ENCODE data around the gene ARHGEF10L.

Gene ARHGEF10L

DNA sequence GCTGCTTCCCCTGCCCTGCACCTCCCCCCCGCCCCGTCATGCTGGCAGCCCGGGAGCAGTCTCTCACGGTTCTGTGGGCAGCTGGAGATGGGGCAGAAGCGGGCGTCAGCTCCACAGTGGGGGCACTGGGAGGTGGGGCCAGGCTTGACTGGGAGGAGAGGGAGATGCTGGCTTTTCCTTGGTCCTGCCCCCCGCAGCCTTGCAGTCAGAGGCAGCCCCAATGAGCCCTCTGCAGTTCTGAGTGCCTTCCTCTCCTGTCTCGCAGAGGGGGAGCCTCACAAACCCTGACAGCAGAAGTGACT, 21.7 kb downstream of the ARHGEF10L start:
- Histone ChIP-seq H3K36me3 (ENCODE audit: control insufficient read depth, insufficient read depth, low read length) (no peaks in the 10 kb centered on the region), H3K4me3 (ENCODE audit: insufficient read depth, low read depth, low read length, poor library complexity, severe bottlenecking) (no peak overlapping the region), H3K27me3 (replicated peaks; ENCODE audit: control insufficient read depth, insufficient read depth, low read length, poor library complexity, severe bottlenecking) (no peaks in the 10 kb centered on the region), H3K4me1 (ENCODE audit: control insufficient read depth, insufficient read depth, low read length, poor library complexity, severe bottlenecking) (no peaks in the 10 kb centered on the region), H3K9me3 (ENCODE audit: control insufficient read depth, low read length) (no peaks in the 10 kb centered on the region), H3K27ac (ENCODE audit: insufficient read depth, low read length, poor library complexity, severe bottlenecking) (no peak overlapping the region)
- DNase-seq, result no peak

DNA sequence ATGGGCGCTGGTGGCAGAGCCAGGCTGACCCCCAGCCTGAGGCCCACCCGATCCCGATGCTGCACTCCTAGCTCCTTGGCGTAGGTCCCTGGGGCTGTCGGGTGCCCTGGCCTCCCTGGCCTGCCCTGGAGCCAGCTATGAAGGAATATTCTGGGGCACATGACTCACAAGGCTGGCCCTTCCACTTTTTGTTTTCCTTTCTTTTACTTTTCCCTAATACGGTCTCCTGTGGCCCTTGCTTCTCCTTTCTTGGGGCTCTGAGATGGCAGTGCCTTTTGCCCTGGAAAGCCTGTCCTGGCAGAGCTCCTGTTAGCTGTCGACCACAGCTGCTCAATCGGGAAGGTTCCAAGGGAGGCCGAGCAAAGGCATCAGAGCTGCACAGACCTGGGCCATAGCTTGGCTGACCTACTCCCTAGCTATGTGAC, 22.1 kb downstream of the ARHGEF10L start:
- Histone ChIP-seq H3K4me1 (ENCODE audit: control insufficient read depth, insufficient read depth, low read length, poor library complexity, severe bottlenecking) (no peaks in the 10 kb centered on the region), H3K27ac (ENCODE audit: insufficient read depth, low read length, poor library complexity, severe bottlenecking) (no peak overlapping the region), H3K4me3 (ENCODE audit: insufficient read depth, low read depth, low read length, poor library complexity, severe bottlenecking) (no peak overlapping the region), H3K9me3 (ENCODE audit: control insufficient read depth, low read length) (no peaks in the 10 kb centered on the region), H3K27me3 (replicated peaks; ENCODE audit: control insufficient read depth, insufficient read depth, low read length, poor library complexity, severe bottlenecking) (no peaks in the 10 kb centered on the region), H3K36me3 (ENCODE audit: control insufficient read depth, insufficient read depth, low read length) (no peaks in the 10 kb centered on the region)
- DNase-seq, result no peak

DNA sequence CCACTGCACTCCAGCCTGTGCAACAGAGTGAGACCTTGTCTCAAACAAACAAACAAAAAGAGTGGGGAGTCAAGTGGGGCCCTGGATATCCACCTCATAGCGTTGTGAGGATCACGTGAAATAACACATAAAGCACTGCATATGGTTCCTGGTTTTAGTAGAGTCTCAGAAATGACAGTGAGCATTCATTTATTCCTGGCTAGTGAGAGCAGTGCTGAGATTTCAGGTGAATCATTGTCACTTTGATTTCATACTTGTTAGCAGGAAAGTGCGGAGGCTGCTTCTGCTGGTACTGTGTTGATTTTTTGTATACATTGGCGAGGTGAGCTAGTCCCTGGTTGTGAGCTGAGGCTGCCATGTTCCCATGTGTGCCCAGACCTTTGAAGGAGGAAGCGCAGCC, 22.9 kb downstream of the ARHGEF10L start:
- Histone ChIP-seq H3K27ac (ENCODE audit: insufficient read depth, low read length, poor library complexity, severe bottlenecking) (no peak overlapping the region), H3K4me3 (ENCODE audit: insufficient read depth, low read depth, low read length, poor library complexity, severe bottlenecking) (no peak overlapping the region), H3K36me3 (ENCODE audit: control insufficient read depth, insufficient read depth, low read length) (no peaks in the 10 kb centered on the region), H3K27me3 (replicated peaks; ENCODE audit: control insufficient read depth, insufficient read depth, low read length, poor library complexity, severe bottlenecking) (no peaks in the 10 kb centered on the region), H3K9me3 (ENCODE audit: control insufficient read depth, low read length) (no peaks in the 10 kb centered on the region), H3K4me1 (ENCODE audit: control insufficient read depth, insufficient read depth, low read length, poor library complexity, severe bottlenecking) (no peaks in the 10 kb centered on the region)
- DNase-seq, result no peak

DNA sequence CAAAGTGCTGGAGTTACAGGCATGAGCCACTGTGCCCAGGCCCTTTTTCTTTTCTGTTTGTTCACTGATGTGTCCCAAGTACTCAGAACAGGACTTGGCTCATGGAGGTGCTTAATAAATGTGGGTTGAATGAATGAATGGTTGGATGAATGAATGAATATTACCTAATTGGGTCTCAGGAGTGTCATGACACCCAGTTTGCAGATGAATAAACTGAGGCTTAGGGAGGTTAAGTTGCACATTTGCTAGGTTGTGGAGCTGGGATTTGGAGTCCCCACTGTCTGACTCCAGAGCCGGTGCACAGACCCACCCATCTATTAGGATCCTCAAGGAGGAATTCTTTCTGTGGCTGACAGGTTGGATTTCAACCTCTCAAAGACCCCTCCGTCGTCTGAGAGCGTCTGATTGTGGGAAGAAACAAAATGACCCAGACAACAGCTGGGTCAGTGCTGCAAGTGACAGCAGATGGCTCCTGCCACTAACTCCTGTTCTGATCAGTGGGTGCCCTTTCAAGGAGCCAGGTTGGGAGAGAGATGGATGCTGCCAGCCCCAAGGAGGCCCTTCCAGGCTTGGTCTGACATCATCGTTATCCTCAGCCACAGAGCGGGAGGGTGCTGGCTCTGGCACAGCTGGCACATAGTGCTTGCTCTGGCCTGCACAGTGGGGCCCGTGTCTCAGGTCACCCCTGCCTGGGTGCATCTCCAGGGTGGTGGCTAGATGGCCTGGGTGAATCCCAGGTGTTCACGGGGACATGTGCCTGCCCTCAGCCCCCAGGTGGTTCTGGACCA, 24.2 kb downstream of the ARHGEF10L start:
- no peaks in the 10 kb centered on the region for H3K27me3 ChIP-seq (replicated peaks; ENCODE audit: control insufficient read depth, insufficient read depth, low read length, poor library complexity, severe bottlenecking)
- no peaks in the 10 kb centered on the region for H3K36me3 ChIP-seq (ENCODE audit: control insufficient read depth, insufficient read depth, low read length)
- H3K27ac ChIP-seq (ENCODE audit: insufficient read depth, low read length, poor library complexity, severe bottlenecking), result no peak overlapping the region
- H3K9me3 ChIP-seq (ENCODE audit: control insufficient read depth, low read length), result no peaks in the 10 kb centered on the region
- no peak for DNase-seq
- H3K4me1 ChIP-seq (ENCODE audit: control insufficient read depth, insufficient read depth, low read length, poor library complexity, severe bottlenecking), result no peaks in the 10 kb centered on the region
- H3K4me3 ChIP-seq (ENCODE audit: insufficient read depth, low read depth, low read length, poor library complexity, severe bottlenecking), result no peak overlapping the region

DNA sequence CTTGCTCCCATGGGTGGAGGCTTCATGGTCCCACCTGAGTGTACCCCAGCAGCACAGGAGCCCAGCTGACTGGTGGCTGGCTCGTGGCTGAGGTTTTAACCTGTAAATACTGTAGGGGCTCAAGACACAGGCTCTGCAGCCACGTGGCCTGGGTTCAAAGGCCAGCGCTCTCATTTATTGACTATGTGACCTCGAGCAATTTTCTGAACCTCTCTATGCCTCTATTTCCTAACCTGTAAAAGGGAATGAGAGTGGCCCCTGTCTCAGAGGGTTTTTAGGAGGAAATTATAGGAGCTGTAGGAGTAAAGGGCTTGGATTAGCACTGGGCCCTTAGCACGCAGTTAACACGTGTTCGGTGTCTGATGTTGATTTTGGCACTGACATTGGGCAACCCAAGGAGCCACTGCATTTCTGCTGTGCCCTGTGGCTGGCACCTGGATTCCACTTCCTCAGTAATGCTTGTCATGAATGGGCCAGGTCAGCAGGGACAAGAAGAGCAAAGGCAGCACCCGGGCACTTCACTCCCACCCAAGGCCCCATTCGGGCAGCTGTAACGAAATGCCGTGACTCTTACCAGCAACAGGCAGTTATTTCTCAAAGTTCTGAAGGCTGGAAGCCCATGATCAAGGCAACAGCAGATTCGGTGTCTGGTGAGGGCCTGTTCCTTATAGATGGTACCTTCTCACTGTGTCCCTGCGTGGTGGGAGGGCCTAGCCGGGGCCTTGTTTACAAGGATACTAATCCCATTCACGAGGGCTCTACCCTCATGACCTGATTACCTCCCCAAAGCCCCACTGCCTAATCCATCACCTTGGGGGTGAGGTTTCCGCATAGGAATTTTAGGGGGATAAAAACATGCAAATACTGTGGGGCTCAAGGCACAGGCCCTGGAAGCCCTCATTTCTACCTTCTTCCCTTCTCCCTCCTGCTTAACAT, 25.2 kb downstream of the ARHGEF10L start:
- Histone ChIP-seq H3K4me1 (ENCODE audit: control insufficient read depth, insufficient read depth, low read length, poor library complexity, severe bottlenecking) (no peaks in the 10 kb centered on the region), H3K36me3 (ENCODE audit: control insufficient read depth, insufficient read depth, low read length) (no peaks in the 10 kb centered on the region), H3K27me3 (replicated peaks; ENCODE audit: control insufficient read depth, insufficient read depth, low read length, poor library complexity, severe bottlenecking) (no peaks in the 10 kb centered on the region), H3K4me3 (ENCODE audit: insufficient read depth, low read depth, low read length, poor library complexity, severe bottlenecking) (no peak overlapping the region), H3K9me3 (ENCODE audit: control insufficient read depth, low read length) (no peaks in the 10 kb centered on the region), H3K27ac (ENCODE audit: insufficient read depth, low read length, poor library complexity, severe bottlenecking) (no peak overlapping the region)
- DNase-seq, result no peak

DNA sequence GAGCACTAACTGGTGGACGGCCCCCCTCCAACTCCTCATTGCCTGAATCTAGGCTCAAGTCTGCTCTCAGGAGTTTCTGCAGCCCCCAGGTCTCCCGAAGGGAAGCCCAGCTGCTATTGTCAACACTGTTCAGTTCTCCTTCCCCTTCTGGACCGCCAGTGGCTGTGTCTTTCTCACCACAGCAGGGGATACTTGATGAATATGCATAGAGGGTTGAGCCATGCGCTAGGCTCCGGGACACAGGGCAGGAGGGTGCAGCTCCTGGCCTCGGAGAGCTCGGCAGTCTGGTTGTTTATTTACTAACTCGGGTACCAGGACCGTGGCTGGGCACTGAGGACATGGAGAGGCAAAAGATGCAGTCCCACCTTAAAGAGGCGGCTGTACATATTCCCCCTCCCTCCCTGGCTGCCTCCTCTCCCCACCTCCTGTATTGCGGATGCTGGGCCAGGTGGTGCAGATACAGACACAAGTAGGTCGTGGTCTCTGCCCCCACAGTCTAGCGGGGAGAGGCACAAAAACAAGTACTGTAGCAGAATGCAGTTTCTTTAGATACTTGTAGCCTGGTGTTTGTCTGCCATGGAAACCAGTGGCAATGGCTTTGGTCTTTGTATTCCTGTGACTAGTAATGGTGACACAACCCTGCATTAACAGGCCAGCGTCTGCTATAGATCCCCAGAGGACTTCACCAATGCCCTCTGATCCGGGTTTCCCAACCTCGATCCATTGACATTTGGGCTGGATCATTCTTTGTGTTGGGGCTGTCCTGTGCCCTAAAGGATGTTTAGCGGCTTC, 26.2 kb downstream of the ARHGEF10L start:
- Histone ChIP-seq H3K4me1 (ENCODE audit: control insufficient read depth, insufficient read depth, low read length, poor library complexity, severe bottlenecking) (no peaks in the 10 kb centered on the region), H3K27ac (ENCODE audit: insufficient read depth, low read length, poor library complexity, severe bottlenecking) (no peak overlapping the region)
- DNase-seq, result no peak

DNA sequence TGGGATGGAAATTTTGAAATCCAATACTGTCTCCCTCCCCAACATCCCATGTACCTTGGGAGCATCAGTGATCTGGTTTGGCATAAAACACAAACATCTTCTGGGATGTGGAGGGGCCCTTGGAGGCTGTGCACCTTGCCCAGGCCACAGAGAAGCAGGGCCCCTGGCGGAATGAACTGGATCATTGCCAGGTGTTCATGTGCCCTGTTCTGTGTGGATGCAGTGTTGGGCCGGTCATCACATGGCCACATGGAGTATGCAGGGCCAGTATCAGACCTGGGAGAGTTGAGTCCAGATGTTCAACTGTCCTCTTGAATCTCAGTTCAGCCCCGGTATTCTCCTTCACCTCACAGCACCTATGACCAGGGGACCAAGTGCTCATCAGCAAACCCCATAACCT, 26.9 kb downstream of the ARHGEF10L start:
- no peak for DNase-seq
- H3K9me3 ChIP-seq (ENCODE audit: control insufficient read depth, low read length), result no peaks in the 10 kb centered on the region
- H3K27me3 ChIP-seq (replicated peaks; ENCODE audit: control insufficient read depth, insufficient read depth, low read length, poor library complexity, severe bottlenecking), result no peaks in the 10 kb centered on the region
- H3K27ac ChIP-seq (ENCODE audit: insufficient read depth, low read length, poor library complexity, severe bottlenecking), result no peak overlapping the region
- H3K36me3 ChIP-seq (ENCODE audit: control insufficient read depth, insufficient read depth, low read length), result no peaks in the 10 kb centered on the region
- H3K4me3 ChIP-seq (ENCODE audit: insufficient read depth, low read depth, low read length, poor library complexity, severe bottlenecking), result no peak overlapping the region
- H3K4me1 ChIP-seq (ENCODE audit: control insufficient read depth, insufficient read depth, low read length, poor library complexity, severe bottlenecking), result no peaks in the 10 kb centered on the region

More for the DNA sequence above, 26.2 kb downstream of the ARHGEF10L start:
- no peaks in the 10 kb centered on the region for H3K27me3 ChIP-seq (replicated peaks; ENCODE audit: control insufficient read depth, insufficient read depth, low read length, poor library complexity, severe bottlenecking)
- H3K4me3 ChIP-seq (ENCODE audit: insufficient read depth, low read depth, low read length, poor library complexity, severe bottlenecking), result no peak overlapping the region
- no peaks in the 10 kb centered on the region for H3K36me3 ChIP-seq (ENCODE audit: control insufficient read depth, insufficient read depth, low read length)
- no peaks in the 10 kb centered on the region for H3K9me3 ChIP-seq (ENCODE audit: control insufficient read depth, low read length)

DNA sequence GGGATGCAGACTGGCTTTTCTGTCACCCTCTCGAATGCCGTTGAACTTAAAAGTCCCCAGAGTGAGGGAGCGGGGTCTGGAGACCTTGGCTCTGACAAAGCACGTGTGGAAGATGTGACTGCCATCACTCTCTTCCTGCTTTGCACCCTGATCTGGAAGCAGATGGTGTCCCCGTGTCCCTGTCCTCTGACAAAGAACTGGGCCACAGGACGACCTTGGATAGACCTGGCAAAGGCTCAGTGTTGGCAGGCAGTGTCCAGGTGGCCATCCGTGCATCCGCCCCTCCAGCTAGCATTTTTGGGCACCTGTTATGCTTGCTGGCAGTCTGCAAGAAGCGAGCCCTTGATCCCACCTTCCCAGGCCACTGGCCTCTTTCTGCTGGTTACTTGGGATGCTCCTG, 27.4 kb downstream of the ARHGEF10L start:
- DNase-seq, result no peak
- Histone ChIP-seq H3K27me3 (replicated peaks; ENCODE audit: control insufficient read depth, insufficient read depth, low read length, poor library complexity, severe bottlenecking) (no peaks in the 10 kb centered on the region), H3K36me3 (ENCODE audit: control insufficient read depth, insufficient read depth, low read length) (no peaks in the 10 kb centered on the region), H3K4me1 (ENCODE audit: control insufficient read depth, insufficient read depth, low read length, poor library complexity, severe bottlenecking) (no peaks in the 10 kb centered on the region), H3K27ac (ENCODE audit: insufficient read depth, low read length, poor library complexity, severe bottlenecking) (no peak overlapping the region), H3K9me3 (ENCODE audit: control insufficient read depth, low read length) (no peaks in the 10 kb centered on the region), H3K4me3 (ENCODE audit: insufficient read depth, low read depth, low read length, poor library complexity, severe bottlenecking) (no peak overlapping the region)

DNA sequence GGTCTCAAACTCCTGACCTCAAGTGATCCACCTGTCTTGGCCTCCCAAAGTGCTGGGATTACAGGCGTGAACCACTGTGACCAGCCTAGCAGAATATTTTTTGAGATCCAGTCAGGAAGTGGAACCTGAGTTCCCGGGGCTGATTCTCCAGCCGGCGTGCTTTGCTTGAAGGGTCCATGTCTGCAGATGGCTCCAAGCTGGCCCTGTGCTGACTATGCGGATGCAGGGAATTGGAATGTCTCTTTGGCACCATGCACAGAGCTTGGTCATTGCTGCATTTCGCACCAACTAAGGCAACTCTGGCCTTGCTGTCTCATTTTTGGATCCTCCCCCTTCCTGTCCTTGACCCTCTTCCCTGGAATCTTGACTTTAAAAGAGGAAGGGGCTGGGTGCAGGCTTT, 28.1 kb downstream of the ARHGEF10L start:
- H3K27ac ChIP-seq (ENCODE audit: insufficient read depth, low read length, poor library complexity, severe bottlenecking), result no peak overlapping the region
- H3K27me3 ChIP-seq (replicated peaks; ENCODE audit: control insufficient read depth, insufficient read depth, low read length, poor library complexity, severe bottlenecking), result no peaks in the 10 kb centered on the region
- H3K9me3 ChIP-seq (ENCODE audit: control insufficient read depth, low read length), result no peaks in the 10 kb centered on the region
- no peaks in the 10 kb centered on the region for H3K36me3 ChIP-seq (ENCODE audit: control insufficient read depth, insufficient read depth, low read length)
- DNase-seq, result no peak
- no peak overlapping the region for H3K4me3 ChIP-seq (ENCODE audit: insufficient read depth, low read depth, low read length, poor library complexity, severe bottlenecking)
- no peaks in the 10 kb centered on the region for H3K4me1 ChIP-seq (ENCODE audit: control insufficient read depth, insufficient read depth, low read length, poor library complexity, severe bottlenecking)
